Right atrium auricular region (tissue), 2 donors: Measurements from ENCODE around the gene NRF1. TPM values are rescaled to one million over a fixed set of nuclear protein-coding genes. Genes with fewer than 3 reads are reported as not detected.
"Not testable (repeated sequence)": the region's sequence is repeated elsewhere in the genome, so short reads cannot be mapped to it uniquely, and the experiment has no call there.

Source experiments
- DNase-seq: peaks from one replicate; pipeline ENCODE4 v3.0.0-alpha.2; 2019; ENCODE audit warnings: low spot score
- H3K27ac ChIP-seq, 2 donors: fragments of 200-600 bp; sonication (generic); 1 replicate in 1 of 2; 2 replicates in 1 of 2; pipeline ENCODE4 v1.5.1; 2016 to 2019
- H3K27me3 ChIP-seq, 2 donors: fragments of 200-600 bp; sonication (generic); one replicate each; pipeline versions ENCODE4 v1.5.1 to v1.6.0; 2017 to 2019
- H3K36me3 ChIP-seq: fragments of 200-600 bp; sonication (generic); one replicate; pipeline ENCODE4 v1.5.1; 2016
- H3K4me1 ChIP-seq, 2 donors: fragments of 200-600 bp; sonication (generic); one replicate each; pipeline versions ENCODE4 v1.5.1 to v1.6.0; 2017 to 2019
- H3K4me3 ChIP-seq, 2 donors: fragments of 200-600 bp; sonication (generic); 1 replicate in 1 of 2; 2 replicates in 1 of 2; pipeline ENCODE4 v1.5.1; 2017 to 2019; ENCODE audit warnings: mild to moderate bottlenecking in 1 of 2, moderate library complexity in 1 of 2
- H3K9me3 ChIP-seq, 2 donors: fragments of 200-600 bp; sonication (generic); one replicate each; pipeline ENCODE4 v1.5.1; 2019
- CTCF ChIP-seq, 2 donors: fragments of 200-600 bp; sonication (generic); IDR thresholded peaks; one replicate each; pipeline ENCODE4 v1.5.1; 2019; ENCODE audit warnings: antibody characterized with exemption in 2 of 2
- total RNA-seq, 2 donors: library from RNA; depleted of rRNA; stranded (reverse); fragments of >200 nt; gene quantifications; one replicate each; pipeline ENCODE4 v1.1.0, GENCODE V29; 2016

NRF1 gene
- total RNA-seq, 2 donors from 2014 or later: 14.9 to 21.2 TPM

GRCh38 chr7:129665013-129665401, 53.5 kb downstream of the NRF1 start:
- H3K36me3 ChIP-seq: peaks cover 14% of the 10 kb centered on the region
- no peak overlapping the region for H3K4me3 ChIP-seq
- H3K9me3 ChIP-seq: peaks cover 0 to 8% of the 10 kb centered on the region in 2 donors
- TF ChIP-seq CTCF (IDR thresholded peaks at IDR 0.05): no peak
- no peak overlapping the region for H3K27ac ChIP-seq
- H3K4me1 ChIP-seq: no peaks in the 10 kb centered on the region
- no peak for DNase-seq
- no peaks in the 10 kb centered on the region for H3K27me3 ChIP-seq

- no peaks in the 10 kb centered on the region for H3K9me3 ChIP-seq
- DNase-seq: no peak
- H3K4me3 ChIP-seq: no peak overlapping the region
- TF ChIP-seq CTCF (IDR thresholded peaks at IDR 0.05): no peak
- peaks cover 9% of the 10 kb centered on the region for H3K36me3 ChIP-seq
- H3K27me3 ChIP-seq: no peaks in the 10 kb centered on the region
- H3K27ac ChIP-seq: no peak overlapping the region
- H3K4me1 ChIP-seq: no peaks in the 10 kb centered on the region
These were observed 55.6 kb downstream of the NRF1 start for GRCh38 chr7:129667116-129667515.

GRCh38 chr7:129667551-129667950, 56.0 kb downstream of the NRF1 start:
- Histone ChIP-seq H3K4me1 (no peaks in the 10 kb centered on the region), H3K27ac (no peak overlapping the region), H3K9me3 (no peaks in the 10 kb centered on the region), H3K27me3 (no peaks in the 10 kb centered on the region), H3K4me3 (no peak overlapping the region), H3K36me3 (peaks cover 9% of the 10 kb centered on the region)
- DNase-seq: no peak
- no peak for TF ChIP-seq CTCF (IDR thresholded peaks at IDR 0.05)

GRCh38 chr7:129669901-129670300, 58.4 kb downstream of the NRF1 start:
- no peak overlapping the region for H3K4me3 ChIP-seq
- H3K9me3 ChIP-seq: no peaks in the 10 kb centered on the region
- H3K27ac ChIP-seq: no peak overlapping the region
- H3K27me3 ChIP-seq: no peaks in the 10 kb centered on the region
- no peaks in the 10 kb centered on the region for H3K4me1 ChIP-seq
- no peak for DNase-seq
- TF ChIP-seq CTCF (IDR thresholded peaks at IDR 0.05): no peak
- peaks cover 16% of the 10 kb centered on the region for H3K36me3 ChIP-seq

- Histone ChIP-seq H3K4me1 (no peaks in the 10 kb centered on the region), H3K36me3 (peaks cover 24% of the 10 kb centered on the region), H3K9me3 (peaks cover 0 to 7% of the 10 kb centered on the region in 2 donors), H3K27me3 (no peaks in the 10 kb centered on the region), H3K4me3 (no peak overlapping the region), H3K27ac (no peak overlapping the region)
- no peak for TF ChIP-seq CTCF (IDR thresholded peaks at IDR 0.05)
- no peak for DNase-seq
These were observed 59.1 kb downstream of the NRF1 start for GRCh38 chr7:129670656-129671055.

- H3K27ac ChIP-seq: no peak overlapping the region
- TF ChIP-seq CTCF (IDR thresholded peaks at IDR 0.05): no peak
- no peaks in the 10 kb centered on the region for H3K27me3 ChIP-seq
- H3K4me3 ChIP-seq: no peak overlapping the region
- H3K4me1 ChIP-seq: no peaks in the 10 kb centered on the region
- peaks cover 25% of the 10 kb centered on the region for H3K36me3 ChIP-seq
- no peak for DNase-seq
- peaks cover 0 to 11% of the 10 kb centered on the region in 2 donors for H3K9me3 ChIP-seq
These were observed 59.7 kb downstream of the NRF1 start for GRCh38 chr7:129671266-129671665.

GRCh38 chr7:129674475-129674874, 63.0 kb downstream of the NRF1 start:
- peaks cover 28% of the 10 kb centered on the region for H3K36me3 ChIP-seq
- not testable (repeated sequence) for H3K27me3 ChIP-seq, DNase-seq, H3K27ac ChIP-seq, H3K4me1 ChIP-seq, H3K4me3 ChIP-seq
- peaks cover 0 to 11% of the 10 kb centered on the region in 2 donors for H3K9me3 ChIP-seq
